Body of pancreas (tissue), 4 donors: ENCODE data around the gene MLXIP. TPM values are rescaled to one million over a fixed set of nuclear protein-coding genes. Genes with fewer than 3 reads are reported as not detected.

Experiments used
- ATAC-seq: fragments of 150-250 bp; one replicate; pipeline ENCODE4 v1.9.1; 2016
- DNase-seq, 4 donors: peaks; one replicate each; pipeline ENCODE4 v3.0.0-alpha.2; 2019
- H3K27ac ChIP-seq, 4 donors: fragments of 200-600 bp; sonication (generic); 1 replicate in 3 of 4; 2 replicates in 1 of 4; pipeline versions ENCODE4 v1.5.1 to v1.6.1; 2016 to 2019; ENCODE audit warnings: mild to moderate bottlenecking in 1 of 4, mixed read lengths in 1 of 4, moderate library complexity in 1 of 4
- H3K27me3 ChIP-seq, 2 donors: fragments of 200-600 bp; sonication (generic); one replicate each; pipeline ENCODE4 v1.6.0; 2016; ENCODE audit warnings: mild to moderate bottlenecking in 1 of 2
- H3K36me3 ChIP-seq, 2 donors: fragments of 200-600 bp; sonication (generic); replicated peaks in 1 of 2; 2 replicates each; pipeline ENCODE4 v1.5.1; 2016; ENCODE audit warnings: low read depth in 2 of 2; ENCODE audit not compliant: insufficient read depth in 1 of 2
- H3K4me1 ChIP-seq: fragments of 200-600 bp; sonication (generic); one replicate; pipeline ENCODE4 v1.6.0; 2016
- H3K4me3 ChIP-seq, 2 donors: fragments of 200-600 bp; sonication (generic); 1 replicate in 1 of 2; 2 replicates in 1 of 2; pipeline ENCODE4 v1.5.1; 2016 to 2019
- H3K9me3 ChIP-seq, 3 donors: fragments of 200-600 bp; sonication (generic); 1 replicate in 2 of 3; 2 replicates in 1 of 3; pipeline ENCODE4 v1.5.1; 2016
- CTCF ChIP-seq, 7 experiments: fragments of 450-650 bp in 4 of 7; fragments of 200-600 bp in 3 of 7; sonication (generic) in 3 of 7; IDR thresholded peaks; one replicate each; pipeline ENCODE4 v1.5.1; 2016 to 2019; ENCODE audit warnings: antibody characterized with exemption in 7 of 7
- POLR2A ChIP-seq, 3 donors: fragments of 450-650 bp; IDR thresholded peaks; one replicate each; pipeline ENCODE4 v1.6.1; 2016; ENCODE audit warnings: antibody characterized with exemption in 3 of 3, mild to moderate bottlenecking in 2 of 3
- WGBS, 2 donors: methylation state at CpG; one replicate each; pipeline ENCODE4 v1.1.5; 2017; 5-methylcytosine and 5-hydroxymethylcytosine counted together
- intact Hi-C: fragments of 100-400 bp; cut with DNase I; formaldehyde crosslinking; loops from one replicate; pipeline ENCODE4 v1.15.1; 2023
- total RNA-seq, 2 donors: library from RNA; depleted of rRNA; stranded (reverse); fragments of >200 nt; gene quantifications; one replicate each; pipeline ENCODE4 v1.1.0, GENCODE V29; 2016

The MLXIP gene
- total RNA-seq, 2 donors from 2014 or later = 43.6 to 84.0 TPM

- no peaks in the 10 kb centered on the region for H3K36me3 ChIP-seq
- intact Hi-C loops = no loop called here
- DNase-seq (peak; percentile 39 to 71 (median 56)), ATAC-seq (peak; percentile 36)
- TF ChIP-seq CTCF (IDR thresholded peaks at IDR 0.05) = peak; percentile 48 to 79 (median 63)
- TF ChIP-seq POLR2A (IDR thresholded peaks at IDR 0.05) = no peak
- H3K27ac ChIP-seq = peak overlapping the region in 3 of 4 donors; percentile 68 to 81 (median 76)
- no peak overlapping the region for H3K4me3 ChIP-seq
- peaks cover 66% of the 10 kb centered on the region for H3K4me1 ChIP-seq
- 63% methylated on average over 20 to 21 of the region's 21 CpGs for WGBS, 2 donors
- H3K27me3 ChIP-seq = no peaks in the 10 kb centered on the region
- no peaks in the 10 kb centered on the region for H3K9me3 ChIP-seq
These were observed 47.0 kb upstream of the MLXIP start for GRCh38 chr12:122031342-122032216.

- ATAC-seq = no peak
- peaks cover 57% of the 10 kb centered on the region for H3K4me1 ChIP-seq
- H3K36me3 ChIP-seq = no peaks in the 10 kb centered on the region
- DNase-seq = no peak
- intact Hi-C loops = no loop called here
- H3K4me3 ChIP-seq = no peak overlapping the region
- no peaks in the 10 kb centered on the region for H3K27me3 ChIP-seq
- 82 to 85% methylated on average over 11 of the region's 11 CpGs for WGBS, 2 donors
- no peak overlapping the region for H3K27ac ChIP-seq
- no peaks in the 10 kb centered on the region for H3K9me3 ChIP-seq
- no peak for TF ChIP-seq CTCF (IDR thresholded peaks at IDR 0.05)
These were observed 46.0 kb upstream of the MLXIP start for GRCh38 chr12:122032580-122032979.

- Histone ChIP-seq H3K4me1 (peaks cover 38% of the 10 kb centered on the region), H3K36me3 (no peaks in the 10 kb centered on the region), H3K9me3 (no peaks in the 10 kb centered on the region), H3K27ac (peak overlapping the region; percentile 34 to 67 (median 50)), H3K27me3 (no peaks in the 10 kb centered on the region), H3K4me3 (no peak overlapping the region)
- DNase-seq (peak; percentile 48 to 76 (median 63)), ATAC-seq (peak; percentile 79)
- 55 to 61% methylated on average over 6 to 8 of the region's 8 CpGs for WGBS, 2 donors
- TF ChIP-seq CTCF (IDR thresholded peaks at IDR 0.05) (no peak), POLR2A (IDR thresholded peaks at IDR 0.05) (no peak)
- intact Hi-C loops = no loop called here
These were observed 43.3 kb upstream of the MLXIP start for GRCh38 chr12:122035292-122035691.

- Histone ChIP-seq H3K9me3 (no peaks in the 10 kb centered on the region), H3K27ac (peak overlapping the region in 2 of 4 donors; percentile 60 to 67), H3K27me3 (no peaks in the 10 kb centered on the region), H3K4me3 (no peak overlapping the region), H3K4me1 (peaks cover 42% of the 10 kb centered on the region), H3K36me3 (no peaks in the 10 kb centered on the region)
- 87 to 89% methylated on average over 6 of the region's 6 CpGs for WGBS, 2 donors
- DNase-seq = no peak
- no peak for ATAC-seq
- TF ChIP-seq POLR2A (IDR thresholded peaks at IDR 0.05) = no peak
- TF ChIP-seq CTCF (IDR thresholded peaks at IDR 0.05) = no peak
- intact Hi-C loops = no loop called here
These were observed 42.4 kb upstream of the MLXIP start for GRCh38 chr12:122036153-122036552.
